Caco-2 (cell line): Measurements from ENCODE around the gene PEF1. TPM values are rescaled to one million over a fixed set of nuclear protein-coding genes. Genes with fewer than 3 reads are reported as not detected.

Source experiments
- BruUV-seq: library from RNA; stranded (reverse); fragments of 400-500 nt; replicated peaks from 2 replicates; lab custom pipeline; 2021; lab: Mats Ljungman, UMichigan
- CTCF ChIA-PET: fragments of 300-600 bp; sonication (Branson Sonifier 250); formaldehyde crosslinking; loops from one replicate; lab custom pipeline; 2022; ENCODE audit warnings: antibody characterized with exemption; lab: Charles Lee
- POLR2A ChIA-PET: fragments of 300-600 bp; sonication (Branson Sonifier 250); formaldehyde crosslinking; loops from one replicate; lab custom pipeline; 2022; ENCODE audit warnings: antibody characterized with exemption; lab: Charles Lee
- DNase-seq, 2 experiments: peaks; one replicate each; pipeline versions ENCODE4 v3.0.0 to v3.0.0-alpha.2; 2020 to 2022
- H3K27me3 ChIP-seq: replicated peaks from 2 replicates; pipeline ENCODE4 v1.6.0; 2011; ENCODE audit warnings: low read length; ENCODE audit not compliant: control insufficient read depth, insufficient read depth
- H3K36me3 ChIP-seq: 2 replicates; pipeline ENCODE4 v1.5.1; 2011; ENCODE audit warnings: low read length; ENCODE audit not compliant: control insufficient read depth, insufficient read depth
- H3K4me1 ChIP-seq: fragments of 250-450 bp; sonication (Bioruptor Pico); 2 replicates; pipeline ENCODE4 v1.5.1; 2020; ENCODE audit warnings: mild to moderate bottlenecking
- H3K4me3 ChIP-seq: 2 replicates; pipeline ENCODE4 v1.5.1; 2011; ENCODE audit warnings: low read depth, mild to moderate bottlenecking, control low read depth, low read length
- H3K9me3 ChIP-seq: fragments of 250-450 bp; sonication (Bioruptor Pico); 2 replicates; pipeline ENCODE4 v1.5.1; 2020; ENCODE audit warnings: mild to moderate bottlenecking, moderate library complexity
- H3K27ac Mint-ChIP-seq: one replicate; pipeline ENCODE4 v1.8.0; 2022; ENCODE audit warnings: mixed read lengths; ENCODE audit not compliant: unreplicated experiment
- H3K27me3 Mint-ChIP-seq: one replicate; pipeline ENCODE4 v1.8.0; 2022; ENCODE audit warnings: mixed read lengths; ENCODE audit not compliant: insufficient read depth, unreplicated experiment
- H3K36me3 Mint-ChIP-seq: one replicate; pipeline ENCODE4 v1.8.0; 2022; ENCODE audit warnings: mild to moderate bottlenecking, mixed read lengths; ENCODE audit not compliant: insufficient read depth, unreplicated experiment
- H3K4me1 Mint-ChIP-seq: one replicate; pipeline ENCODE4 v1.8.0; 2022; ENCODE audit warnings: low read depth, mixed read lengths; ENCODE audit not compliant: unreplicated experiment
- H3K4me3 Mint-ChIP-seq: one replicate; pipeline ENCODE4 v1.8.0; 2022; ENCODE audit warnings: mild to moderate bottlenecking, moderate library complexity, mixed read lengths; ENCODE audit not compliant: unreplicated experiment
- H3K9me3 Mint-ChIP-seq: one replicate; pipeline ENCODE4 v1.8.0; 2022; ENCODE audit warnings: mixed read lengths; ENCODE audit not compliant: unreplicated experiment
- intact Hi-C: fragments of 100-400 bp; cut with micrococcal nuclease; formaldehyde crosslinking; loops from one replicate; pipeline ENCODE4 v1.10.0; 2022; ENCODE audit not compliant: unreplicated experiment
- total RNA-seq: library from RNA; stranded (reverse); gene quantifications from 2 replicates; pipeline ENCODE4 v1.2.3, GENCODE V29; 2022
- TF ChIP-seq, protein P1 (sequence below), 2 experiments: fragments of 200-600 bp in 1 of 2; IDR thresholded peaks; 1 replicate in 1 of 2; 2 replicates in 1 of 2; pipeline versions ENCODE4 v1.5.1 to v1.8.0; 2011 to 2022; ENCODE audit warnings: antibody characterized with exemption in 1 of 2, control low read depth in 1 of 2, inconsistent platforms in 1 of 2, low read depth in 1 of 2, low read length in 1 of 2, mild to moderate bottlenecking in 1 of 2, moderate library complexity in 1 of 2; ENCODE audit not compliant: insufficient read depth in 1 of 2, severe bottlenecking in 1 of 2, unreplicated experiment in 1 of 2

Gene PEF1
- total RNA-seq, 1 experiment from 2014 or later, result 22.1 TPM

DNA sequence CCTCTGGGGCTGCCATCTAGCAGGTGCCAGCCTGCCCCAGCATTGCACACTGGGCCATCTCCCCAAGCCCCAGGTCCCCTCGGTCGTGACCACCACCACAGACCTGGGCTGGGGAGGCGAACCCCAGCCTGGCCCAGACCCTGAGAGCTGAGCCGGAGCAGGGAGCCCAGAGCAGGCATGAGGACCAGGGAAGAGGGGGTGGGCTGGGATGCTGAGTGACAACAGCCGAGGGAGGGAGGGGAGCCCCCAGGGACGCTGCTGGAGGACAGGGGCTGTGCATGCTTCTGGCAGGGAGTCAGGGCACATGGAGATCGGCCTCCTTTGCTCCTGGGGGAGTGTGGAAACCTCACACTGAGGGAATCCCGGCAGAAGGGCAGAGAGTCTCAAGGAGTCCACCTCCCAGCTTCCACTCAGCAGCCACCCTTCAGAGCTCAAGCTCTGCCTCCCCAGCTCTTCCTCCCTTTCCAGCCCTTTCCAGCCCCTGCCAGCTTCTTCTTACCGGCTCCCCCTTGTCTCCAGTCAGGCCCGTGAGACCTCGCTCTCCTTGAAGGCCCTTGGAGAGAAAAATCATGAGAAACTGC lies 23.7 kb upstream of the PEF1 start:
- Histone ChIP-seq H3K4me3 (no peak overlapping the region), H3K36me3 (no peaks in the 10 kb centered on the region), H3K27me3 (no peaks in the 10 kb centered on the region), H3K9me3 (no peaks in the 10 kb centered on the region), H3K4me1 (no peaks in the 10 kb centered on the region)
- intact Hi-C loops, result no loop called here
- BruUV-seq, result no TSS peak
- POLR2A ChIA-PET, result no interaction called here
- no peaks in the 10 kb centered on the region for H3K9me3 Mint-ChIP-seq
- H3K27ac Mint-ChIP-seq, result no peak overlapping the region
- H3K4me1 Mint-ChIP-seq, result no peaks in the 10 kb centered on the region
- no peak overlapping the region for H3K4me3 Mint-ChIP-seq
- CTCF ChIA-PET, result no interaction called here
- H3K27me3 Mint-ChIP-seq, result no peaks in the 10 kb centered on the region
- DNase-seq, result no peak
- TF ChIP-seq, protein P1, sequence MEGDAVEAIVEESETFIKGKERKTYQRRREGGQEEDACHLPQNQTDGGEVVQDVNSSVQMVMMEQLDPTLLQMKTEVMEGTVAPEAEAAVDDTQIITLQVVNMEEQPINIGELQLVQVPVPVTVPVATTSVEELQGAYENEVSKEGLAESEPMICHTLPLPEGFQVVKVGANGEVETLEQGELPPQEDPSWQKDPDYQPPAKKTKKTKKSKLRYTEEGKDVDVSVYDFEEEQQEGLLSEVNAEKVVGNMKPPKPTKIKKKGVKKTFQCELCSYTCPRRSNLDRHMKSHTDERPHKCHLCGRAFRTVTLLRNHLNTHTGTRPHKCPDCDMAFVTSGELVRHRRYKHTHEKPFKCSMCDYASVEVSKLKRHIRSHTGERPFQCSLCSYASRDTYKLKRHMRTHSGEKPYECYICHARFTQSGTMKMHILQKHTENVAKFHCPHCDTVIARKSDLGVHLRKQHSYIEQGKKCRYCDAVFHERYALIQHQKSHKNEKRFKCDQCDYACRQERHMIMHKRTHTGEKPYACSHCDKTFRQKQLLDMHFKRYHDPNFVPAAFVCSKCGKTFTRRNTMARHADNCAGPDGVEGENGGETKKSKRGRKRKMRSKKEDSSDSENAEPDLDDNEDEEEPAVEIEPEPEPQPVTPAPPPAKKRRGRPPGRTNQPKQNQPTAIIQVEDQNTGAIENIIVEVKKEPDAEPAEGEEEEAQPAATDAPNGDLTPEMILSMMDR (IDR thresholded peaks at IDR 0.05; ENCODE audit: insufficient read depth in 1 of 2, low read depth in 1 of 2, low read length in 1 of 2, severe bottlenecking in 1 of 2, unreplicated experiment in 1 of 2), result no peak
- H3K36me3 Mint-ChIP-seq, result no peaks in the 10 kb centered on the region

DNA sequence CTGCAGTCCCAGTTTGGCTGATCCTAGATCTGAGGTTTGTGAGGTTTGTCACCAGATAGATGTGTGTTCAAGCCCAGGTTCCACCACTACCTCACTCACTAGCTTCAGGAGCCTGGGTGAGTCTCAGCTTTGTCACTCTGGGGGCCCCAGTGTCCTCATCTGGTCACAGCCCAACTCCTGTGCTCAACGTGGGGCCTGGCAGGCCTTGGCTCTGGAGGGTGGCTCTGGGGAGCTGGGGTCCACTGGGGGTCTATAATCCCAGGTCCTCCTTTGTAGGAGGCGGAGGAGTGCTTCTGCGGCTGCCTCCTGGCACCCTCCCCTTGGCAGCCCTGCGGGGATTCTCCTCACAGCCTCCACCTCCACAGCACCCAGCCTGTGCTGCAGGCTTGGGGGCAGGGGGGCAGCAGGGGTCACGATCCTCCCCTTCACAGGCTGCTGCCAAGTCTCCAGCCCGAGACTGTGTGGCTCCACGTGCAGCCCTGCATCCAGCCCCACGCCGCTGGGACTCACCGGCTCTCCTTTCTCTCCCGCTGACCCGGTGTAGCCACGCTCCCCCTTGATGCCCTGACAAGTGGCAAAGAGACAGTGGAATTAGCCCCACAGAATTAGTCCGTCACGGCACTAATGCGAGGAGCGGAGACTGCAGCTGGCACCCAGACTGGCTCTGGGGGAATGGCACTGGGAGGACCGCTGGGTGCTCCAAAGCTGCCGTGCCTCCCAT lies 22.5 kb upstream of the PEF1 start:
- Mint-ChIP-seq H3K27ac (no peak overlapping the region), H3K9me3 (no peaks in the 10 kb centered on the region), H3K4me1 (no peaks in the 10 kb centered on the region), H3K4me3 (no peak overlapping the region), H3K27me3 (no peaks in the 10 kb centered on the region), H3K36me3 (no peaks in the 10 kb centered on the region)
- ChIA-PET POLR2A (no interaction called here), CTCF (no interaction called here)
- H3K27me3 ChIP-seq, result no peaks in the 10 kb centered on the region
- H3K4me1 ChIP-seq, result no peaks in the 10 kb centered on the region
- H3K9me3 ChIP-seq, result no peaks in the 10 kb centered on the region
- no peaks in the 10 kb centered on the region for H3K36me3 ChIP-seq
- intact Hi-C loops, result no loop called here
- no peak for DNase-seq
- TF ChIP-seq, protein P1 (IDR thresholded peaks at IDR 0.05; ENCODE audit: insufficient read depth in 1 of 2, low read depth in 1 of 2, low read length in 1 of 2, severe bottlenecking in 1 of 2, unreplicated experiment in 1 of 2), result no peak
- no TSS peak for BruUV-seq
- no peak overlapping the region for H3K4me3 ChIP-seq

DNA sequence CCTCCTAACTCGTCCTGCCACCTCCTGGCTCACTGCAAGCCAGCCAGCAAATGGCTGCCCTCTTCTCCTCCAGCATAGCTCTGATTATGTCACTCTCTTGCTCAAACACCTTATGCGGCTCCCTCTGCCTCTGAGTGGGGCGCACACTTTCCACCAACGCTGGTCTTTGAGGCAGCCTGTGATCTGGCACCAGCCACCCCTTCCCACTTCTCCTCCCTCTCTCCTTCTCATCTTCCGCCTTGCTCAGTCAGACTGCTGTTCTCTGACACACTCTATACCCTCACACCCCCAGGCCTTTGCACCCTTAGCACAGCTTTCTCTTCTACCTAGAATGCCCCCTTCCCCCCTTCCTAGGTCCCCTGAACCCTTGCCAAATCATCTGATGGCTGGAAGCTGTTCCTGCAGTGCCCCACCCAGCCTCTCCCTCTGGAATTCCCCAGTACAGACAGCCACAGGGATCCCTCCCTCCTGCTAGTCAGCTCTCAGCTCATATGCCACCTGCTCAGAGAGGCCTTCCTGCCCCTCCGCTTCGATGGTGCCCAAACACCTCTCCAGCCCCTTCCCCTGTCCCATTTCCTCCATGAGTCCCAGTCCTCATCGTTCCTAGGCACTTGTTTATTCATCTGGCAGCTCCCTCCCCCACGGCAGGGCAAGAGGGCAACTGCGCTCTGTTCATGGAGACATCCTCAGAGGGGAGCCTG lies 21.7 kb upstream of the PEF1 start:
- Mint-ChIP-seq H3K27me3 (no peaks in the 10 kb centered on the region), H3K9me3 (no peaks in the 10 kb centered on the region), H3K27ac (no peak overlapping the region), H3K36me3 (no peaks in the 10 kb centered on the region), H3K4me3 (no peak overlapping the region), H3K4me1 (no peaks in the 10 kb centered on the region)
- no TSS peak for BruUV-seq
- TF ChIP-seq, protein P1 (IDR thresholded peaks at IDR 0.05; ENCODE audit: insufficient read depth in 1 of 2, low read depth in 1 of 2, low read length in 1 of 2, severe bottlenecking in 1 of 2, unreplicated experiment in 1 of 2), result no peak
- Histone ChIP-seq H3K36me3 (no peaks in the 10 kb centered on the region), H3K4me1 (no peaks in the 10 kb centered on the region), H3K27me3 (no peaks in the 10 kb centered on the region), H3K9me3 (no peaks in the 10 kb centered on the region), H3K4me3 (no peak overlapping the region)
- intact Hi-C loops, result no loop called here
- DNase-seq, result no peak
- CTCF ChIA-PET, result interaction anchor here (0.6 to 3.4 kb wide), 4 partner anchors 44 to 123 kb away, joined by 3 to 36 read pairs (median 5); no protein-coding TSS in a partner anchor
- POLR2A ChIA-PET, result no interaction called here
